HEK293 (cell line): Measurements from ENCODE around the gene PLLP.

ENCODE experiments used
- ZNF473 ChIP-seq: fragments of 450-650 bp; formaldehyde crosslinking; IDR thresholded peaks from 2 replicates; pipeline ENCODE4 v1.5.1; 2017; ENCODE audit warnings: missing biosample characterization, missing genetic modification characterization
- ZNF548 ChIP-seq: fragments of 450-650 bp; formaldehyde crosslinking; IDR thresholded peaks from 2 replicates; pipeline ENCODE4 v1.5.1; 2016; ENCODE audit warnings: missing biosample characterization, missing genetic modification characterization
- ZNF776 ChIP-seq: fragments of 450-650 bp; formaldehyde crosslinking; IDR thresholded peaks from 2 replicates; pipeline ENCODE4 v1.5.0; 2017; ENCODE audit warnings: missing biosample characterization, missing genetic modification characterization, borderline replicate concordance
- ZNF777 ChIP-seq: fragments of 450-650 bp; formaldehyde crosslinking; IDR thresholded peaks from 2 replicates; pipeline ENCODE4 v1.5.1; 2017; ENCODE audit warnings: missing biosample characterization, missing genetic modification characterization, borderline replicate concordance
- TF ChIP-seq, protein P1 (sequence below): fragments of 450-650 bp; formaldehyde crosslinking; IDR thresholded peaks from 2 replicates; pipeline ENCODE4 v1.5.1; 2016; ENCODE audit warnings: missing biosample characterization, missing genetic modification characterization
- TF ChIP-seq, protein P2 (sequence below): sonication (generic); formaldehyde crosslinking; IDR thresholded peaks from 2 replicates; pipeline ENCODE4 v1.8.1; 2022; ENCODE audit warnings: mild to moderate bottlenecking, moderate library complexity, missing genetic modification reagents
- TF ChIP-seq, protein P3 (sequence below): fragments of 450-650 bp; formaldehyde crosslinking; IDR thresholded peaks from 2 replicates; pipeline ENCODE4 v1.5.1; 2016; ENCODE audit warnings: missing biosample characterization, missing genetic modification characterization, low read depth
- TF ChIP-seq, protein P4 (sequence below): fragments of 450-650 bp; formaldehyde crosslinking; IDR thresholded peaks from 2 replicates; pipeline ENCODE4 v1.5.1; 2017; ENCODE audit warnings: missing biosample characterization, missing genetic modification characterization
- TF ChIP-seq, protein P5 (sequence below): fragments of 450-650 bp; formaldehyde crosslinking; IDR thresholded peaks from 2 replicates; pipeline ENCODE4 v1.5.1; 2016; ENCODE audit warnings: missing biosample characterization, missing genetic modification characterization

DNA sequence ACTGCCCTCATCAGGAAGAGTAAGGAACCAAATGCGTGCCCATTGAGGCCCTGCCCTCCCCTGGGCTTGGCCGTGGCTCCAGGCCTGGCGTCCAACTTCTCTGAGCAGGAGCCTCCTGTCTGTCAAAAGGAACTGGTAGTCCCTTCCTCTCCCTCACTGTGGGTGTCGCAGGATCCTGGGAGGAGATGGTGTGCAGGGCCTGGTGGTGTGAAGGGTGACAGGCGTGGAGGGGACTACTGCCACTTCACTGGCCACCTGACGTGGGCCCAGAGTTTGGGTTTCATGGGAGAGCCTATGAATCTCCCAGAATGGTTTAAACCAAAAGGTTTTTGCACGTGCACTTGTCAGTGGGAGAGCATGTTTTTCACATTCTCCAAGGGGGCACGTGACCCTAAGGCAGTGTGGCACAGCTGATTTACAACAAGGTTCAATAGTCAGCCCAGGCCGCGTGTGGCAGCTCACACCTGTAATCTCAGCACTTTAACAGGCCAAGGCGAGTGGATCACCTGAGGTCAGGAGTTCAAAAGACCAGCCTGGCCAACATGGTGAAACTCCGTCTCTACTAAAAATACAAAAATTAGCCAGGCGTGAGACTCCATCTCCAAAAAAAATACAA lies 26.9 kb downstream of the PLLP start:
- TF ChIP-seq, protein P1, sequence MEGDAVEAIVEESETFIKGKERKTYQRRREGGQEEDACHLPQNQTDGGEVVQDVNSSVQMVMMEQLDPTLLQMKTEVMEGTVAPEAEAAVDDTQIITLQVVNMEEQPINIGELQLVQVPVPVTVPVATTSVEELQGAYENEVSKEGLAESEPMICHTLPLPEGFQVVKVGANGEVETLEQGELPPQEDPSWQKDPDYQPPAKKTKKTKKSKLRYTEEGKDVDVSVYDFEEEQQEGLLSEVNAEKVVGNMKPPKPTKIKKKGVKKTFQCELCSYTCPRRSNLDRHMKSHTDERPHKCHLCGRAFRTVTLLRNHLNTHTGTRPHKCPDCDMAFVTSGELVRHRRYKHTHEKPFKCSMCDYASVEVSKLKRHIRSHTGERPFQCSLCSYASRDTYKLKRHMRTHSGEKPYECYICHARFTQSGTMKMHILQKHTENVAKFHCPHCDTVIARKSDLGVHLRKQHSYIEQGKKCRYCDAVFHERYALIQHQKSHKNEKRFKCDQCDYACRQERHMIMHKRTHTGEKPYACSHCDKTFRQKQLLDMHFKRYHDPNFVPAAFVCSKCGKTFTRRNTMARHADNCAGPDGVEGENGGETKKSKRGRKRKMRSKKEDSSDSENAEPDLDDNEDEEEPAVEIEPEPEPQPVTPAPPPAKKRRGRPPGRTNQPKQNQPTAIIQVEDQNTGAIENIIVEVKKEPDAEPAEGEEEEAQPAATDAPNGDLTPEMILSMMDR (tag by site-specific recombination): no peak
- TF ChIP-seq ZNF777 (tag by site-specific recombination) (no peak), ZNF548 (tag by site-specific recombination) (no peak), ZNF473 (tag by site-specific recombination) (no peak), ZNF776 (tag by site-specific recombination) (no peak)
- TF ChIP-seq, protein P2, sequence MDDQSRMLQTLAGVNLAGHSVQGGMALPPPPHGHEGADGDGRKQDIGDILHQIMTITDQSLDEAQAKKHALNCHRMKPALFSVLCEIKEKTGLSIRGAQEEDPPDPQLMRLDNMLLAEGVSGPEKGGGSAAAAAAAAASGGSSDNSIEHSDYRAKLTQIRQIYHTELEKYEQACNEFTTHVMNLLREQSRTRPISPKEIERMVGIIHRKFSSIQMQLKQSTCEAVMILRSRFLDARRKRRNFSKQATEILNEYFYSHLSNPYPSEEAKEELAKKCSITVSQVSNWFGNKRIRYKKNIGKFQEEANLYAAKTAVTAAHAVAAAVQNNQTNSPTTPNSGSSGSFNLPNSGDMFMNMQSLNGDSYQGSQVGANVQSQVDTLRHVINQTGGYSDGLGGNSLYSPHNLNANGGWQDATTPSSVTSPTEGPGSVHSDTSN: no peak
- TF ChIP-seq, protein P3, sequence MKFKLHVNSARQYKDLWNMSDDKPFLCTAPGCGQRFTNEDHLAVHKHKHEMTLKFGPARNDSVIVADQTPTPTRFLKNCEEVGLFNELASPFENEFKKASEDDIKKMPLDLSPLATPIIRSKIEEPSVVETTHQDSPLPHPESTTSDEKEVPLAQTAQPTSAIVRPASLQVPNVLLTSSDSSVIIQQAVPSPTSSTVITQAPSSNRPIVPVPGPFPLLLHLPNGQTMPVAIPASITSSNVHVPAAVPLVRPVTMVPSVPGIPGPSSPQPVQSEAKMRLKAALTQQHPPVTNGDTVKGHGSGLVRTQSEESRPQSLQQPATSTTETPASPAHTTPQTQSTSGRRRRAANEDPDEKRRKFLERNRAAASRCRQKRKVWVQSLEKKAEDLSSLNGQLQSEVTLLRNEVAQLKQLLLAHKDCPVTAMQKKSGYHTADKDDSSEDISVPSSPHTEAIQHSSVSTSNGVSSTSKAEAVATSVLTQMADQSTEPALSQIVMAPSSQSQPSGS (tag by site-specific recombination): no peak
- TF ChIP-seq, protein P4, sequence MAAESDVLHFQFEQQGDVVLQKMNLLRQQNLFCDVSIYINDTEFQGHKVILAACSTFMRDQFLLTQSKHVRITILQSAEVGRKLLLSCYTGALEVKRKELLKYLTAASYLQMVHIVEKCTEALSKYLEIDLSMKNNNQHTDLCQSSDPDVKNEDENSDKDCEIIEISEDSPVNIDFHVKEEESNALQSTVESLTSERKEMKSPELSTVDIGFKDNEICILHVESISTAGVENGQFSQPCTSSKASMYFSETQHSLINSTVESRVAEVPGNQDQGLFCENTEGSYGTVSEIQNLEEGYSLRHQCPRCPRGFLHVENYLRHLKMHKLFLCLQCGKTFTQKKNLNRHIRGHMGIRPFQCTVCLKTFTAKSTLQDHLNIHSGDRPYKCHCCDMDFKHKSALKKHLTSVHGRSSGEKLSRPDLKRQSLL (tag by site-specific recombination): no peak
- TF ChIP-seq, protein P5, sequence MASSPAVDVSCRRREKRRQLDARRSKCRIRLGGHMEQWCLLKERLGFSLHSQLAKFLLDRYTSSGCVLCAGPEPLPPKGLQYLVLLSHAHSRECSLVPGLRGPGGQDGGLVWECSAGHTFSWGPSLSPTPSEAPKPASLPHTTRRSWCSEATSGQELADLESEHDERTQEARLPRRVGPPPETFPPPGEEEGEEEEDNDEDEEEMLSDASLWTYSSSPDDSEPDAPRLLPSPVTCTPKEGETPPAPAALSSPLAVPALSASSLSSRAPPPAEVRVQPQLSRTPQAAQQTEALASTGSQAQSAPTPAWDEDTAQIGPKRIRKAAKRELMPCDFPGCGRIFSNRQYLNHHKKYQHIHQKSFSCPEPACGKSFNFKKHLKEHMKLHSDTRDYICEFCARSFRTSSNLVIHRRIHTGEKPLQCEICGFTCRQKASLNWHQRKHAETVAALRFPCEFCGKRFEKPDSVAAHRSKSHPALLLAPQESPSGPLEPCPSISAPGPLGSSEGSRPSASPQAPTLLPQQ (tag by site-specific recombination): no peak
